A549 (cell line): Measurements from ENCODE around the gene B4GALT2. TPM values are rescaled to one million over a fixed set of nuclear protein-coding genes. Genes with fewer than 3 reads are reported as not detected.

ENCODE experiments used
- ATAC-seq, 2 experiments: fragments of 200-7000 bp in 1 of 2; fragments of >200 bp in 1 of 2; cut with Nextera tagmentation in 1 of 2; cut with Tn5 transposase in 1 of 2; 3 replicates each; pipeline versions ENCODE4 v1.8.0 to v1.9.1; 2018 to 2020; ENCODE audit warnings: mild to moderate bottlenecking in 1 of 2, moderate library complexity in 1 of 2
- CTCF ChIA-PET: fragments of 300-600 bp; sonication (Branson Sonifier 250); formaldehyde crosslinking; extraction: SDS; loops from one replicate; lab custom pipeline; 2021; ENCODE audit warnings: antibody characterized with exemption, inconsistent platforms; lab: Yijun Ruan, JAX
- POLR2A ChIA-PET: fragments of 350-600 bp; formaldehyde crosslinking; extraction: SDS; loops from one replicate; lab custom pipeline; 2021; ENCODE audit warnings: antibody characterized with exemption, inconsistent platforms; lab: Yijun Ruan, JAX
- DNase-seq, 2 experiments: peaks; one replicate each; pipeline versions ENCODE4 v3.0.0 to v3.0.0-alpha.2; 2011 to 2016; ENCODE audit warnings: low read depth in 1 of 2, low spot score in 1 of 2
- FAIRE-seq: peaks from 2 replicates; lab custom pipeline; 2011; peaks lifted over from hg19 to GRCh38; lab: Jason Lieb, UNC
- H3K27ac ChIP-seq, 2 experiments: fragments of >200 bp; sonication (Bioruptor Twin); formaldehyde crosslinking; 3 replicates each; pipeline ENCODE4 v1.5.1; 2016 to 2017
- H3K4me1 ChIP-seq: fragments of >200 bp; sonication (Bioruptor Twin); formaldehyde crosslinking; 3 replicates; pipeline ENCODE4 v1.6.1; 2016
- H3K4me2 ChIP-seq: fragments of >200 bp; sonication (Bioruptor Twin); formaldehyde crosslinking; 3 replicates; pipeline ENCODE4 v1.6.1; 2016
- H3K4me3 ChIP-seq: fragments of >200 bp; sonication (Bioruptor Twin); formaldehyde crosslinking; 3 replicates; pipeline ENCODE4 v1.5.1; 2016
- H3K9me3 ChIP-seq: fragments of >200 bp; sonication (Bioruptor Twin); formaldehyde crosslinking; 3 replicates; pipeline ENCODE4 v1.6.1; 2016
- EHMT2 ChIP-seq: fragments of 200-600 bp; sonication (generic); IDR thresholded peaks from 2 replicates; pipeline ENCODE4 v1.6.1; 2016; ENCODE audit warnings: antibody characterized with exemption, low read depth, mild to moderate bottlenecking, moderate library complexity
- EP300 ChIP-seq, 2 experiments: fragments of >200 bp; sonication (Bioruptor Twin); formaldehyde crosslinking; IDR thresholded peaks; 2 replicates in 1 of 2; 3 replicates in 1 of 2; pipeline ENCODE4 v1.6.1; 2016 to 2017
- ESRRA ChIP-seq: fragments of 150-350 bp; IDR thresholded peaks from 2 replicates; pipeline ENCODE4 v1.6.1; 2014; ENCODE audit warnings: mild to moderate bottlenecking, low read length, borderline replicate concordance
- FOXS1 ChIP-seq: fragments of 250-450 bp; sonication (Bioruptor Pico); IDR thresholded peaks from 2 replicates; pipeline ENCODE4 v1.5.0; 2020; ENCODE audit warnings: mild to moderate bottlenecking, moderate library complexity
- HDAC2 ChIP-seq: fragments of 200-600 bp; sonication (generic); IDR thresholded peaks from 2 replicates; pipeline ENCODE4 v1.6.1; 2016
- HOXA7 ChIP-seq: fragments of 250-450 bp; sonication (Bioruptor Pico); IDR thresholded peaks from 2 replicates; pipeline ENCODE4 v1.5.0; 2020; ENCODE audit warnings: mild to moderate bottlenecking, moderate library complexity
- HOXB13 ChIP-seq: fragments of 250-450 bp; sonication (Bioruptor Pico); IDR thresholded peaks from 2 replicates; pipeline ENCODE4 v1.5.0; 2020; ENCODE audit warnings: low read depth, mild to moderate bottlenecking, moderate library complexity
- HOXB5 ChIP-seq: fragments of 250-450 bp; sonication (Bioruptor Pico); IDR thresholded peaks from 2 replicates; pipeline ENCODE4 v1.5.0; 2020; ENCODE audit warnings: mild to moderate bottlenecking, moderate library complexity
- JUNB ChIP-seq: fragments of >200 bp; sonication (Bioruptor Twin); formaldehyde crosslinking; IDR thresholded peaks from 2 replicates; pipeline ENCODE4 v1.6.1; 2016
- MAX ChIP-seq: IDR thresholded peaks from 2 replicates; pipeline ENCODE4 v1.6.1; 2012
- MYC ChIP-seq: IDR thresholded peaks from 2 replicates; pipeline ENCODE4 v1.6.1; 2012; ENCODE audit warnings: mild to moderate bottlenecking, inconsistent platforms, low read length, improper control_type of control experiment, borderline replicate concordance
- NPAS2 ChIP-seq: fragments of 250-450 bp; sonication (Bioruptor Pico); IDR thresholded peaks from 2 replicates; pipeline ENCODE4 v1.8.0; 2022; ENCODE audit warnings: mild to moderate bottlenecking, moderate library complexity, borderline replicate concordance
- PBX3 ChIP-seq: IDR thresholded peaks from 2 replicates; pipeline ENCODE4 v1.6.1; 2012
- PHF8 ChIP-seq: fragments of 200-600 bp; sonication (generic); IDR thresholded peaks from 2 replicates; pipeline ENCODE4 v1.6.1; 2016; ENCODE audit warnings: low read depth, mild to moderate bottlenecking, antibody characterized with exemption, moderate library complexity, borderline replicate concordance
- POLR2A ChIP-seq: IDR thresholded peaks from 2 replicates; pipeline ENCODE4 v1.6.1; 2012; ENCODE audit warnings: mild to moderate bottlenecking, low read length
- POLR2AphosphoS2 ChIP-seq: conservative IDR thresholded peaks from 2 replicates; pipeline ENCODE4 v1.6.1; 2012; ENCODE audit warnings: low read length, improper control_type of control experiment, inconsistent platforms
- RCOR1 ChIP-seq: fragments of 150-350 bp; IDR thresholded peaks from 2 replicates; pipeline ENCODE4 v1.6.1; 2014; ENCODE audit warnings: antibody characterized with exemption, low read length, low read depth
- REST ChIP-seq: fragments of 200-600 bp; sonication (generic); IDR thresholded peaks from 2 replicates; pipeline ENCODE4 v1.6.1; 2016; ENCODE audit warnings: antibody characterized with exemption, mild to moderate bottlenecking, moderate library complexity
- RFX5 ChIP-seq: fragments of 450-650 bp; IDR thresholded peaks from 2 replicates; pipeline ENCODE4 v1.7.1; 2014; ENCODE audit warnings: antibody characterized with exemption, mild to moderate bottlenecking, moderate library complexity
- SREBF2 ChIP-seq: fragments of 450-650 bp; IDR thresholded peaks from 2 replicates; pipeline ENCODE4 v1.6.1; 2014; ENCODE audit warnings: mild to moderate bottlenecking, moderate library complexity
- TFCP2L1 ChIP-seq: fragments of 250-450 bp; sonication (Bioruptor Pico); IDR thresholded peaks from 2 replicates; pipeline ENCODE4 v1.5.0; 2021; ENCODE audit warnings: mild to moderate bottlenecking
- TP53 ChIP-seq: fragments of 250-450 bp; sonication (Bioruptor Pico); IDR thresholded peaks from 2 replicates; pipeline ENCODE4 v1.5.0; 2021; ENCODE audit warnings: mild to moderate bottlenecking, moderate library complexity
- ZC3H11A ChIP-seq: fragments of 450-650 bp; IDR thresholded peaks from 2 replicates; pipeline ENCODE4 v1.6.1; 2014; ENCODE audit warnings: antibody characterized with exemption, mild to moderate bottlenecking
- ZNF302 ChIP-seq: fragments of 250-450 bp; sonication (Bioruptor Pico); IDR thresholded peaks from 2 replicates; pipeline ENCODE4 v1.9.0; 2021; ENCODE audit warnings: inconsistent platforms, mild to moderate bottlenecking, moderate library complexity
- ZSCAN20 ChIP-seq: fragments of 250-450 bp; sonication (Bioruptor Pico); IDR thresholded peaks from 2 replicates; pipeline ENCODE4 v1.8.0; 2022; ENCODE audit warnings: mild to moderate bottlenecking, moderate library complexity
- WGBS: methylation state at CpG from one replicate; pipeline ENCODE4 v1.1.6; 2017; ENCODE audit errors: missing lambda C conversion rate; 5-methylcytosine and 5-hydroxymethylcytosine counted together
- polyA plus RNA-seq, 4 experiments: library from polyadenylated mRNA; depleted of rRNA in 3 of 4; stranded (reverse); fragments of >200 nt; fragmentation: RNase III in 1 of 4; extraction: RNeasy Plus Mini Kit Qiagen cat#74134 plus additional on column Dnase treatment in 1 of 4; gene quantifications; 2 replicates in 3 of 4; 3 replicates in 1 of 4; pipeline ENCODE4 v1.2.3, GENCODE V29; 2011 to 2017

The B4GALT2 gene
- polyA plus RNA-seq, 2 of the 4 experiments (the other 2 are of a cell fraction): 19.0 to 35.8 TPM

GRCh38 chr1:43942411-43942810 lies 36.6 kb upstream of the B4GALT2 start:
- CTCF ChIA-PET: interaction anchor here (0.7 to 7.4 kb wide), 5 partner anchors 8 to 178 kb away, joined by 3 to 69 read pairs (median 4); partner anchors contain the start of gene ARTN
- POLR2A ChIA-PET: no interaction called here
- Histone ChIP-seq H3K27ac (no peak overlapping the region), H3K9me3 (no peaks in the 10 kb centered on the region), H3K4me2 (no peak overlapping the region), H3K4me3 (no peak overlapping the region), H3K4me1 (peaks cover 9% of the 10 kb centered on the region)
- 95% methylated on average over 2 of the region's 3 CpGs for WGBS
- ATAC-seq: no peak
- no peak for DNase-seq
- FAIRE-seq: no peak
- TF ChIP-seq MYC (no peak), HDAC2 (no peak), TFCP2L1 (no peak), TP53 (CRISPR knock-in tag) (no peak), ESRRA (no peak), NPAS2 (CRISPR knock-in tag) (no peak), HOXA7 (CRISPR knock-in tag) (no peak), ZC3H11A (no peak), RCOR1 (no peak)
- TF ChIP-seq, all 56 proteins: peak for 0

- DNase-seq: no peak
- Histone ChIP-seq H3K9me3 (no peaks in the 10 kb centered on the region), H3K4me2 (peak overlapping the region; percentile 87), H3K4me1 (peaks cover 13% of the 10 kb centered on the region; the same call in 1 of the 3 replicates), H3K4me3 (no peak overlapping the region), H3K27ac (no peak overlapping the region)
- FAIRE-seq: no peak
- no peak for ATAC-seq
- ChIA-PET POLR2A (no interaction called here), CTCF (interaction anchor here (1.2 to 7.4 kb wide), 4 partner anchors 7 to 256 kb away, joined by 3 to 69 read pairs (median 20); partner anchors contain the start of gene ARTN)
- TF ChIP-seq EHMT2 (no peak), ESRRA (no peak), HOXB13 (no peak), FOXS1 (CRISPR knock-in tag) (no peak), POLR2AphosphoS2 (no peak)
- 96% methylated on average over 1 of the region's 1 CpG for WGBS
Observed at GRCh38 chr1:43944860-43945259, 34.1 kb upstream of the B4GALT2 start.

GRCh38 chr1:43945674-43946235 lies 33.3 kb upstream of the B4GALT2 start:
- no peak for ATAC-seq
- ChIA-PET CTCF (interaction anchor here (0.6 to 7.4 kb wide), 12 partner anchors 8 to 309 kb away, joined by 3 to 69 read pairs (median 4); no protein-coding TSS in a partner anchor), POLR2A (interaction anchor here (0.5 kb wide), 1 partner anchor 587 kb away, joined by 3 read pairs; the partner anchor contains the start of gene CDC20)
- no peaks in the 10 kb centered on the region for H3K9me3 ChIP-seq
- peak overlapping the region; percentile 94 to 97 for H3K27ac ChIP-seq
- no peak for DNase-seq
- WGBS: 12% methylated on average over 3 of the region's 3 CpGs
- peak overlapping the region; percentile 68 for H3K4me3 ChIP-seq
- FAIRE-seq: no peak
- peak overlapping the region; percentile 87 for H3K4me2 ChIP-seq
- TF ChIP-seq JUNB (no peak), MYC (no peak), SREBF2 (no peak), ZNF302 (CRISPR knock-in tag) (no peak), HOXB5 (CRISPR knock-in tag) (no peak)
- H3K4me1 ChIP-seq: peaks cover 13% of the 10 kb centered on the region; the same call in 1 of the 3 replicates

GRCh38 chr1:43946236-43947060 lies 32.6 kb upstream of the B4GALT2 start, which contains the start of gene IPO13:
Gene IPO13, plus strand, starts transcription at chr1:43946950. Its CDS starts 651 bp downstream, at chr1:43947601.
- H3K4me1 ChIP-seq: peaks cover 13% of the 10 kb centered on the region; the same call in 1 of the 3 replicates
- H3K9me3 ChIP-seq: no peaks in the 10 kb centered on the region
- H3K27ac ChIP-seq: peak within 1 kb of the TSS; percentile 94 to 97
- peak within 1 kb of the TSS; percentile 87 for H3K4me2 ChIP-seq
- CTCF ChIA-PET: interaction anchor here (0.6 to 7.4 kb wide), 15 partner anchors 8 to 309 kb away, joined by 3 to 69 read pairs (median 3); partner anchors contain the start of gene DPH2
- DNase-seq (peak; percentile 90 to 96), FAIRE-seq (no peak), ATAC-seq (peak; percentile 97 to 98)
- peak within 1 kb of the TSS; percentile 68 for H3K4me3 ChIP-seq
- POLR2A ChIA-PET: interaction anchor here (0.5 kb wide), 1 partner anchor 588 kb away, joined by 3 read pairs; the partner anchor contains the start of gene CDC20
- under 1% methylated on average over 34 of the region's 74 CpGs for WGBS
- peak; percentile 81 for TF ChIP-seq POLR2A
- no peak for TF ChIP-seq PBX3
- TF ChIP-seq EP300 (IDR thresholded peaks at IDR 0.05): no peak
- TF ChIP-seq ZSCAN20 (CRISPR knock-in tag): no peak
- no peak for TF ChIP-seq HOXB5 (CRISPR knock-in tag)
- no peak for TF ChIP-seq RFX5
- TF ChIP-seq TFCP2L1: no peak
- peak; percentile 89 for TF ChIP-seq REST
- TF ChIP-seq MAX: peak; percentile 97
- 0 out of 2 replicates have a peak, but pooled peaks have one; percentile 27 for TF ChIP-seq PHF8
- TF ChIP-seq ESRRA: no peak
